Adrenal gland (tissue), 5 donors: Measurements from ENCODE around the gene RPS6KA2.

Experiments used
- POLR2A ChIP-seq, 2 donors: fragments of 450-650 bp; IDR thresholded peaks; one replicate each; pipeline ENCODE4 v1.6.1; 2017; ENCODE audit warnings: antibody characterized with exemption in 2 of 2, mild to moderate bottlenecking in 2 of 2, moderate library complexity in 1 of 2
- TF ChIP-seq, protein P1 (sequence below), 6 experiments: fragments of 450-650 bp in 4 of 6; fragments of 200-600 bp in 2 of 6; sonication (generic) in 1 of 6; IDR thresholded peaks; 1 replicate in 5 of 6; 2 replicates in 1 of 6; pipeline versions ENCODE4 v1.5.1 to v1.8.0; 2016 to 2021; ENCODE audit warnings: antibody characterized with exemption in 6 of 6, mild to moderate bottlenecking in 2 of 6, moderate library complexity in 1 of 6
- donor health status: DM: no; HTN: no; CAD: no.

DNA sequence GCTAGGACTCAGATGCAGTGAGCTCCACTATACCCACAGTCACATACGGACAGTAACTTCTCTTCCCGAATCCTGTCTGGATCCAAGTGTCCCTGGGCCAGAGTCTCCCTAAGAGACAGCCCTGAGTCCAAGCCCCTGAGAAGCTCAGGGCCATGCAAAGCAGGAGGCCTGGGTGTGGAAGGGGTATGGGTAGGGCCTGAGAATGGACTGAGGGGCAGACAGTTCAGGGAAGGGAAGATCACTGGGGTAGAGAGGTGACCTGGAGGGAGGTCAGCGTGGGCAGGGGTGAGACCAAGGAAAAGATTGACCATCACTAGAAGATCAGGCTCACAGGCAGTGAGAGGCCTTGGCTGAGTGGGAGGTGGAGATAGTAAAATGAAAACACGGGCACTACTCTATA, 8.8 kb downstream of the RPS6KA2 start:
- TF ChIP-seq, protein P1, sequence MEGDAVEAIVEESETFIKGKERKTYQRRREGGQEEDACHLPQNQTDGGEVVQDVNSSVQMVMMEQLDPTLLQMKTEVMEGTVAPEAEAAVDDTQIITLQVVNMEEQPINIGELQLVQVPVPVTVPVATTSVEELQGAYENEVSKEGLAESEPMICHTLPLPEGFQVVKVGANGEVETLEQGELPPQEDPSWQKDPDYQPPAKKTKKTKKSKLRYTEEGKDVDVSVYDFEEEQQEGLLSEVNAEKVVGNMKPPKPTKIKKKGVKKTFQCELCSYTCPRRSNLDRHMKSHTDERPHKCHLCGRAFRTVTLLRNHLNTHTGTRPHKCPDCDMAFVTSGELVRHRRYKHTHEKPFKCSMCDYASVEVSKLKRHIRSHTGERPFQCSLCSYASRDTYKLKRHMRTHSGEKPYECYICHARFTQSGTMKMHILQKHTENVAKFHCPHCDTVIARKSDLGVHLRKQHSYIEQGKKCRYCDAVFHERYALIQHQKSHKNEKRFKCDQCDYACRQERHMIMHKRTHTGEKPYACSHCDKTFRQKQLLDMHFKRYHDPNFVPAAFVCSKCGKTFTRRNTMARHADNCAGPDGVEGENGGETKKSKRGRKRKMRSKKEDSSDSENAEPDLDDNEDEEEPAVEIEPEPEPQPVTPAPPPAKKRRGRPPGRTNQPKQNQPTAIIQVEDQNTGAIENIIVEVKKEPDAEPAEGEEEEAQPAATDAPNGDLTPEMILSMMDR (IDR thresholded peaks at IDR 0.05), result no peak
- no peak for TF ChIP-seq POLR2A (IDR thresholded peaks at IDR 0.05)
